COLO668 (cell line): ENCODE results near the gene FCMR.

ENCODE experiments used
- DNase-seq: peaks from one replicate; lab custom pipeline; 2025; ENCODE audit not compliant: unreplicated experiment; lab: John Stamatoyannopoulos, UW

The FCMR gene

DNA sequence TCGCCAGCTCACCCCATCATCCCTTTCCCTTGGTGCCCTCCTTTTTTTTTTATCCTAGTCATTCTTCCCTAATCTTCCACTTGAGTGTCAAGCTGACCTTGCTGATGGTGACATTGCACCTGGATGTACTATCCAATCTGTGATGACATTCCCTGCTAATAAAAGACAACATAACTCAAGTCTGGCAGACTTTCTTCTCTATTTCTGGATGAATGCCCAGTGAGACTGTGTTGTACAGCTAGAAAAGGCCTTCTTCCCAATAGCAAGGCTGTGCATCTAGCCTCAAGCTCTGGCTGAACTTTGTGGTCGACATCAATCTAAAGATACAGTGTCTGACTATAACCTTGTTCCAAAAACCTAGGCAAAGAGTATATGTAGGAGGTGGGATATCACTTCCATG lies 18.1 kb downstream of the FCMR start:
- no peak for DNase-seq

DNA sequence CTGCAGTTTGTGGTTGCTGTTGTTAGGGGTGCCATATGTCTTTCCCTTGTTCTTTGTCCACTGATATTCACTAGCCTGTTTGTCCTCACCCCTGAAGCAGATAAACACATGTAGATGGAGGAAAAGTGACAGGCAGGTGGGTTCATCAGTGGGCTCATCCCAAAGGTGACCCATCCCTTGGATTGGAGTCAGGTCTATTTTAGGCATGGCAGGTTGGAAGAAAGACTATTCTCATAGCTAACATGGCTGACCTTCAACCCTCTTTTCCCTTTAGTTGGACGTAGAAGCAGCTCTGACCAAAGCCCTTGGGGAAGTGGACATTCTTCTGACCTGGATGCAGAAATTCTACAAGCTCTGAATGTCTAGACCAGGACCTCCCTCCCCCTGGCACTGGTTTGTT lies 19.0 kb downstream of the FCMR start:
- no peak for DNase-seq

DNA sequence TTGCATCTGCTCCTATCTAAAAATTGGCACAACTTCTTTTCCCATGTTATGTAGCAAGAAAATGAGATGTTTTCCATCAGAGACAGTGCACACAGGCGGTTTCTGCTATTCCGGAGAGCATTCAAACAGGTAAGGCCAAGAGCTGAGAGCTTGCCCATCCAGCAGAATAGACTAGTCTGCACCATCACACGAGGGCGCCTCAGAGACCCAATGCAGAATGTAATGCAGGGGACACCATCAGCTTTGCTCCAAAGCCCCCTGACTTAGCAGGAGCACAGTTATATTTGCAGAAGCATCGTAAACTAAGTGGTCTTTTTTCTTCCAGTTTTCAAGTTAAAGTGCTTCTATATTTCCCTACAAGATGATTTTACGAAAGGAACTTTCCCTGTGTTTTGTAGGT lies 19.8 kb downstream of the FCMR start:
- no peak for DNase-seq

DNA sequence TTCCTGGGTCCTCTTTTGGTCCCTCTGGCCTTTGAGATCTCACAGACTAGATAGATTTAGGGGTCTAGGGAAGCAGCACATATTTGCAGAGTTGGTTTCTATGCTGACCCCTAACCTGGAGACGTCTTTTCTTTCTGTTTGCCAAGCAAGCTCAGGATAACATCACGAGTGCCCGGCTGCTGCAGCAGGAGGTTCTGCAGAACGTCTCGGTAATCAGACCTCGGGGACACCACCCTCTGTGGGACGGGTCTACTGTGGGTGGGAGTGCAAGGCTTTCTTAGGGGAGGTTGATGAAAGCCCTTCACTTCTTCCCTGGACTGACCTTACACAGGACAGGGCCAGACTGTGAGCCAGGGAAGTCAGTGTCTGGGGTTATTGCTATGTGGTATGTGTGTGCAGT lies 21.6 kb downstream of the FCMR start:
- no peak for DNase-seq

DNA sequence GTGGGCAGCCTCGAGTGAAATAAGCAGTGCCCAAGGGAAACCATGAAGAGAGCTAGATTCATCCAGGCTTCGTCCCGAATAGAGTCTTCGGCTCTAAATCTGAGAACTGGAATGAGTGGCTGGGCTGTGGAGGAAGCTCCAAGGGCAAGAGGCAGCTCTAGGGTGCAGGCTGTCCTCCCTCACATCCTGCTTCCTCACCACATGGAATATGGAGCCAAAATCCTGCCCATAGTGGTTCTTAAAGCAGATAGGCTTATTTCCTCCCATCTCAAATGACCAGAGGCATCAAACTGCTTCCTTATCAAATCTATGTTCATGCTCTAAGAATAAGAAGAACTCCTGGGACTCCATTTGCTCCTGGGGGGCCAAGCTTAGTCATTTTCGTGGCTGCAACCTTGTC lies 22.0 kb downstream of the FCMR start:
- no peak for DNase-seq

DNA sequence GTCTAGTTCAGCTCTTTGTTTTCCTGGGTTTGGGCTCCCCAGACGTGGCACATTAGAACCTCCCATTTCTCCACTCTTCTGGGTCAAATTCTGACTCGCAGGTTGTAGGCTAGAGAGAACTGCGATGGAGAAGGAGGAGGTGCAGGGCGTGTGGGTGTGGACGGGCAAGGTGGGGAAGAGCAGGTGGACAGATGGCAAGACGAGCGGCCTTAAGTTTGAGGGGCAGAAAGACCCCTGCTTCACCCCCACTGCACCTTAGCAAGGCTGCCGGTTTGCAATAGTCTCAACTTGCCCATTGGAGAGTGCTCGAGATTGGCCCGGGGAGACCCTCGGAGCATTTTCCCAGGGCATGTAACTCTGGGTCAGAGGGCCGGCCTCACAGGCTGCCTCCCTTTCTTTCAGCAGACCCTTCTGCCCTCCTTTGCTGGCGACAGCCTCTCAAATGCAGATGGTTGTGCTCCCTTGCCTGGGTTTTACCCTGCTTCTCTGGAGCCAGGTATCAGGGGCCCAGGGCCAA lies 22.8 kb downstream of the FCMR start:
- DNase-seq: no peak

DNA sequence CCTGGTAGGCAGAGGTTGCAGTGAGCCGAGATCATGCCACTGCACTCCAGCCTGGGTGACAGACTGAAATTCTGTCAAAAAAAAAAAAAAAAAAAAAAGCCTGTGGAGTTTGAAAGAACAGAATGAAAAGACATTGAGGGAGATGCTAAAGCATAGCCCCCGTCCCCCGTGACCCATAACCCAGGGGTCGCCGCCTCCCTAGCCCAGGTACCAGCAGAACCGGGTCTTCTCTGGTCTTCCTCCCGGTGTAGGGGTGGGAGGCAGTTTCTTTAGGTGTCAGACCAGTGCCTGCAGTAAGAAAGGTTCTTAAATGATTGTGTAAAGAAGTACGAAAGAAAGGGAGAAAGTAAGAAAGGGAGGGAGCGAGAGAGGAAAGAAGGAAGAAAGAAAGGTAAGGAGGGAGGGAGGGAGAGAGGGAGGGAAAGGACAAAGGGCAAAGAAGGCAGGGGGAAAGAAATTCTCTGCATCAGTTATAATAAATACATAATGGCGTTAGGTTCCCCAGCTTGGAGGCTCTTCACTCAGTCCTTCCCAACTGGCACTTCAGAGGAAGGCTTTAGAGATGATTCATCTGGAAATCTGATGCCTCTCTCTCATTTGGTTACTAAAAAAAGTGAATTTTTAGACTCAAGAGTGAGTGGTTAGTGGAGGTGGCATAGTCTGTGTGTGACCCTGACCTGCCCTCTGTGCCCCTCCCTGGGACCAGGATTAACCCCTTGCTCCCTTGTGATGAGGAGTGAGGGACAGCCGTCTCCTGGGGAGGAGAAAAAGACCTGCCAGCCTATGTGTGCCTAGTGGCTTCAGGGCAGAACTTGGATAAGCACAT lies 23.4 kb downstream of the FCMR start:
- DNase-seq: no peak

DNA sequence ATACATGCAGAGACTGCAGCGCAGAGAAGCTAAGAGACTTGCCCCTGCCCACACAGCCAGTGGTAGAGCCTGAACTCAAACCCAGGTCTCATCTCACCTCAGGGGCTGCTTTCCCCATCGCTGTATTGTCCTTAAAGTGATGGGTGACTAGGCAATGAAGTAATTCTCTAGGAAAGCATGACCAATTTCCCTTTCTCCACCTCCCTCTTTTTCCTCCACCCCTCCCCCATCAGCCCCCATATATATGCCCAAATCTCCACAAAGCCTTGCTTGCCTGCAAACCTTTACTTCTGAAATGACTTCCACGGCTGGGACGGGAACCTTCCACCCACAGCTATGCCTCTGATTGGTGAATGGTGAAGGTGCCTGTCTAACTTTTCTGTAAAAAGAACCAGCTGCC lies 24.6 kb downstream of the FCMR start, which contains the start of gene IL24:
Gene IL24, plus strand, starts transcription at position 269 of the 400 bp plus-strand sequence. CDS start 390 bp downstream, outside the sequence.
- DNase-seq: no peak

DNA sequence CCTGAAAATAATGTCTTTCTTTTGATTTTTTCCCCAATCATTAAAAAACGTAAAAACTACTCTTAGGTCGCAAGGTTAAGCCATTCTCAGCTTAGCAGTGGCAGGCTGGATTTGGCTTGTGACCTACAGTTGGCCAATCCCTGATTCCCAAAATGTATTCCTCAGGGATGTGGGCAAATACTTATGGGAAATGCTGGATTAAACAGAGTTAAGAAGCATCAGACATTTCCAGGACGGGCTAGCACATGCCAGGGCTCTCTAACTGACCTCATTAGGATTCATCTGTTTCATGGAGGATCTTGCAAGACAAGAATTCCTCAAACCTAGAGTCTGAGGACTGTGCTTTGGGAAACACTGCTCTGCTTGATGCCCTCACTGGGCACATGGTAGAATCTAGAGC lies 25.5 kb downstream of the FCMR start:
- DNase-seq: peak; percentile 21

DNA sequence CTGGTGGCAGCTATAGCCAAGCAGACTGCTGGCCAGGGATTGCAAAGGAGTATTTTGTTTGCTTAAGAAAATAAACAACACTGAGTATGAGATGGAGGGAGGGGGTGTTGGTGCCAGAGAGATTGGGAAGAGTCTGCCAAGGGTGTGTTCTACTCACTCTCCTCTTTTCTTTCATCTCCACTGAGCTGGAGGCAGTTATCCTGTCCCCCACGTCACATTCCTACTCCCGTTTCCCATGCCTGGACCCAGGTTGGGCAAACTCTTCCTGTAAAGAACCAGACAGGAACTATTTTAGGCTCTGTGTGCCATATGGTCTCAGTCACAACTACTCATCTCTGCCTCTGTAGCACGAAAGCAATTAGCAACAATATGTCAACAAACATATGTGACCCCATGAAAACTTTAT lies 25.9 kb downstream of the FCMR start:
- DNase-seq: peak; percentile 75

DNA sequence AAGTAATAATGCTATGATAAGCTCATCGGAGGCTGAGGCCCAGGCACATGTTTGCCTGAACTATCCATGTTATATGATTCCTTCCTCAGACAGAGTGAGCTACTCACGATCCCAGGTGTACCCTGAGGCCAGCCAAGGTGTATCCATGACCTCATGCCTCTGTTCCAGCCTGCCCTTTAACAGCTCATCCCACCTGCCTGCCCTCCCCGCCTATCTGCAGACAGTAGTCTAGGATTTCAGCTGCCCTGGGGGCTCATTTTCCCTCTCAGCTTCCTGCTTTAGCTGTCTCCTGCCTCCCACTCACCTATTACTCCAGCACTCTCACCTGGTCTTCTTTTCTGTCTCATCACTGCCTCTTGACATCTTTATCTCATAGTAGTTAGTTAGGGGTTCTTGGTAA lies 26.4 kb downstream of the FCMR start:
- DNase-seq: peak; percentile 96

DNA sequence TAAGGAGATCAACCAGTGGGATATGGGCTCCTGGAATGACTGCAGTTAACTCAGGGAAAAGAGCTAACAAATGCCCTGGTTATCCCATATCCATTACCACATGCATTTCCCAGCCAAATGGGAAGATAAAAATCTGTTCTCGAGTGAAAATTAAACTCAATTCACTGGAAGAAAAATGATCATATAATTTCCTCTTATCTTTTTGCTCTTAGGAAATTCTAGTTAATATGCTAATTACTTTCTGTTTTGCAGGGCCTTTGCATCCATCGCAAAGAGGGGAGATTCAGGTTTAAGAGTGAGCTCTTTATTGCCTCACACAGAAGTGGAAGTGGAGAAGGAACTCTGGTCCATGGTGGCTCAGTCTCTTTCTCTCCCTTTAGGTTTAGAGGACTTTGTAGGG lies 28.4 kb downstream of the FCMR start:
- no peak for DNase-seq

DNA sequence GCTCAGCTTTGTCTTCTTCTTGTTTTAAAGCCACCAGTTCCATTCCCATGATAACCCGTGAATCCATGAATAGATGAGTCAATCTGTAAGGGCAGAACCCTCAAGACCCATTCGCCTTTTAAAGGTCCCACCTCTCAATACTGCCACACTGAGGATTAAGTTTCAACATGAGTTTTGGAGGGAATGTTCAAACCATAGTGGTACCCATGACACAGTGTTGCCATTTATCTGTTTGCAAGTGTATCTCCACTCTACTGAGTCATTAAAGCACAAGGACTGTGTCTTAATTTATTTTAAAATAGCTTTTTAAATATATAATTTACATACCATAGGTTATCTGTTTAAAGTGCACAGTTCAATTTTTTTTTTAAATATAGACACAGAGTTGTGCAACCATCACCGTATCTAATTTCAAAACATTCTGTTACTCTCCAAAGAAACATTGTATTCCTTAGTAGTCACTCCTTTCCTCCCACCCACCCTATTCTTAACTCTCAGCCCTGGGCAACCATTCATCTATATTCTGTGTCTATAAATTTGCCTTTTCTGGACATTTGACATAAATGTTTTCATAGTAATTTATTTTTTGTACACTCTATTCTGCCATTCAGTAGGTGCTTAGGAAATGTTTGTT lies 29.3 kb downstream of the FCMR start:
- no peak for DNase-seq

DNA sequence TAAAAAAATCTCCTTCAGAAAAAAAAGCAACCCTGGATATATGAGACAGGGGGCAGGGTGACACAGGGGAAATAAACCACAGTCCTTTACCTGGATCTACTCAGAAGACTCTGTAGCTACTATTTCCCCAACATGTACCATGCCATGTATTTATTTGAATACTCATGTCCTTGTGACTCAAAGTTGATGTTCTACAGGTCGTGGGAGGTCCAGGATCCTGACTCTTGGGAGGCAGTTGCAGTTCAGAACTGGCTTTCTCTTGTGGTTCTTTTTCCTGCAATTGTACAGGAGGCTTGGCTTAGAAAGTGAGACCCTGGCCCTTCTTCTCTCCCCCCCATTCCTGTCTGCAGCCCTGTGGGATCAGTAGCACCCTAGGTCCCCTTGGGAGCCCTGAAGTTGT lies 30.3 kb downstream of the FCMR start:
- DNase-seq: no peak

DNA sequence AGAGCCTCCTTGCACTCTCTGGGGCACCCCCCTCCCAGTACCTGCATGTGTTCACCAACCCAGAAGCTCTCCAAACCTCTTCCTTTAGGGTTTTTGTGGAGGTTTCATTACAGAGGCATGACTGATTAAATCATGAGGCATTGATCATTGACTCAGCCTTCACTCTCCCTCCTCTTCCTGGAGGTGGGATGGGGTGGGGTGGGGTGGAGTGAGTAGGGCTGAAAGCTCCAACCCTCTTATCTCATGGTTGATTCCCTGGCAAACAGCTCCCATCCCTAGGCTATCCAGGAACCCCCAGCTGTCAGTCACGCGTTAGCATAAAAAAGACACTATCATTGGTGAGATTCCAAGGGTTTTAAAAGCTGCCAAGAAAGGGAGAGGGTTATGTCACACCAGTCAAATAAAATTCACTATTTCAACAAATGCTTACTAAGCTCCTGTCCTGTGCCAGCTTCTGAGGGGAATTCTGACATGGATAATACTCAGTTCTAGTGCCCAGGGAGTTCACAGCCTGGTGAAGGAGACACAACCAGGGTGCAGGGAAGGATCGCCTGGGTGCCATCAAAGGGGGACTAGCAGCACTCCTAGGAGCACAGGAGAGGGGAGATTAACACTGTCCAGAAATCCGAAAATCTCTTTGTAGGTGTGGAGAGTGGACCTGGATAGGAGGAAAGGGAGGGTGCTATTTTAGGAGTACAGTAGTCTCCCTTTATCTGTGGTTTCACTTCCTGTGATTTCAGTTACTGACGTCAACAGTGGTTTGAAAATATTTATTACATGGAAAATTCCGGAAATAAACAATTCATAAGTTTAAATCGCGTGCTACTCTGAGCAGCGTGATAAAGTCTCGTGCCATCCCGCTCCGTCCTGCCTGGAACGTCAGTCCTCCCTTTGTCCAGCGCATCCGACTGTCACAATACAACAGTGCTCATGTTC lies 31.3 kb downstream of the FCMR start:
- DNase-seq: no peak

DNA sequence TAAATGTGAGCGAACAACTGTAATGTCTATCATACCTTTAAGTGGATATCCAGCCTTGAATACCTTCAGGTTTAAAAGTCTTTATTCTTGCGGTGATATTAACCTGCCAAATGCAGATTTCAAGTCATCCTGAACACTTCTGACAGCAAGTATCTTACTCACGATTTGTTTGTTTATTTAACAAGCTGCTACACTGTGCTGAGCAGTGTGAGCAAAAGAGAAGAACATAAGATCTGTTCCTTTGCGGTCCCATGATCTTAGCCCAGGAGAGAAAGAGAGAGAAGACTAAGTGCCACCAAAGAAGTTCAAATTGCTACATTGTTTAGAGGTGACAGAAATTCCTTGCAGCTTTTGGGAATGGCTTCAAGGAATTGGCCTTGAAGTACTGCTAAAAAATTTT lies 34.0 kb downstream of the FCMR start:
- DNase-seq: no peak

DNA sequence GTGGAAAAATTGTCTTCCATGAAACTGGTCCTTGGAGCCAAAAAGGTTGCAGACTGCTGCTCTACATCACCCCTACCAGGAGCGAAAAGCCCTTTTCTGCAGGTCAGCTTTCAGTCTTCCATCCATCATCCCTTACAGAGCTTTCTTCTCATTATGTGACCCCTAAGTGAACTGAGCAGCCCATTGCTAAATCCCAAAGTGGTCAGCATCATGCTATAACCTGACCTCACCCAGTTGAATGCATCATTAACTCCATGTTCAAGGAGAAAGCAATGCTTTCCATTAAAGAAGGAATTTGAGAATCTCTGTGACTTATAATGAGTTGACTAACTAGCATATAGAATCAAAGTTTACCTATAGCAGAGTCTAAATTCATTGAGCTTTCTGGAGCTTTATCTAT lies 34.9 kb downstream of the FCMR start:
- DNase-seq: no peak

DNA sequence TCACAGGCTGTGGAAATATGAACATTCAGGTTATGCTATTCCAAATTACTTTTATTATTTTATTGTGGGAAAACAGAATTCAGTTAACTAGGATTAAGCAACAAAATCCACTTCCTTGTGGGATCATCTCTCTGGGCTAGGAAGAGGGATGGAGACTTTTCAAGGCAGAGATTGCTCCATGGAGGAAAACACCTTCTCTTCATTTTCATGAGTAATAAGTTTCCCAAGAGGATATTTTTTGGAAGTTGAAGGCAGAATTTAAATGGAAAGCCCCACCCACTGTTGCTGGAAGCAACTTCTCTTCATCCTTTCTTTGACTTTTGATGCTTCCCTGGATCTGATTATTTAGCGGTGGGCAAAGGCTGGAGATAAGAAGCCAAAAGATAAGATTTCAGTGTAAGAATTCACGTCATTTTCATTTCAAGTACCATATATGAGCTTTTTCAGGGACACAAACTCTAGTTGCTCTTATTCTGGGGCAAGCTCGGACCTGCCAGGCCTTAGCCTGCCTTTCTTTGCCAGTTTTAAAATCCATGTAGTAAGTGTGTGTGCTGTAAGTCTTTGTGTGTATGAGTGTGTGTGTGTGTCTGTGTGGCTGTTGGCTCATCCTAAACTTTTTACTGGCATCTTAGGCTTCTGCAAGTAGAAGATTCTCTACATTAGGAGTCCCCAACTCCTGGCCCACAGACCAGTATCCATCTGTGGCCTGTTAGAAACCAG lies 36.2 kb downstream of the FCMR start:
- no peak for DNase-seq

DNA sequence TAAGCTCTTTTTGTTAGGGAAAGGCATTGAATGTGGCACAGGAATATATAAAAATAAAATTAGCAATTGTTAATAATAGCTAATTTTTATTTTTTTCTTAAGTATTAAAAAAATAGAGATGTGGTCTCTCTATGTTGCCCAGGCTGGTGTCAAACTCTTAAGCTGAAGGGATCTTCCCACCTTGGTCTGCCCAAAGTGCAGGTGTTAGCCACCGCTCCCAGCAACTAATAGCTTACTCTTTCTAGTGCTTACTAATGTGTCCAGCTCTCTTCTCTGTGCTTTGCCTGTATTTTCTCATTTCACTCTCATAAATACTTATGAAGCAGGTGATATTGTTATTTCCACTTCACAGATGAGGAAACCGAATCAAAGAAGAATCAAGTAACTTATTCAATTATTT lies 37.9 kb downstream of the FCMR start:
- DNase-seq: no peak

DNA sequence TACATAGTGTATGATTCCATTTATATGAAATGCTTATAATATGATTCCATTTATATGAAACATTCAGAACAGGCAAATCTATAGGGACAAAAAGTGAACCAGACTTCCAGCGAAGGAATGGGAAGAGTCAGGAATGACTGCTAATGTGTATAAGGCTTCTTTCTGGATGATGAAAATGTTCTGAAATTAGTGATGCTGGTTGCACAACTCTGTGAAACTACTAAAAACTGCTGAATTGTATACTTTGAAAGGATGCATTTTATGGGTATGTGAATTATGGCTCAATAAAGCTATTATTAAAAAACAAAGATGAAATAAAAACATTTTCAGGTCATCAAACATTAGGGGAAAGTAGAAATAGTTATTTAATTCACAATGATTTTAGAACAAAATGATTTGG lies 38.6 kb downstream of the FCMR start:
- DNase-seq: no peak

DNA sequence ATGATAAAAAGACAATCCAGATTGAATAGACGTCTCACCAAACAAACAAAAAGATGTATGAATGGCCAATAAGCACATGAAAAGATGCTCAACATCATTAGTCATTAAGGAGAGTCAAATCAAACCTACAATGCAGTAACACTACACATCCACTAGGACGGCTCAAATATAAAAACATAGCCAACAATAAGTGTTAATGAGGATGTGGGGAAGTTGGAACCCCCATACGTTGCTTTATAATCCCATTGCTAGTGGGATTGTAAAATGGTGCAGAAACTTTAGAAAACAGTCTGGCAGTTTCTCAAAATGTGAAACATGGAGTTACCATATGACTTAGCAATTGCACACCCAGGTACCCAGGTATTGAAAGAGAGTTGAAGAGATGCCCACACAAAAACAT lies 39.2 kb downstream of the FCMR start:
- DNase-seq: no peak
